ENCODE results near the gene SHC2.

- TF ChIP-seq CTCF (IDR thresholded peaks at IDR 0.05) (no peak), POLR2A (IDR thresholded peaks at IDR 0.05) (no peak)
These were observed 45.5 kb downstream of the SHC2 start for GRCh38 chr19:415292-415691.
